Sigmoid colon (tissue), 7 donors: ENCODE data around the gene COQ10A. TPM values are rescaled to one million over a fixed set of nuclear protein-coding genes. Genes with fewer than 3 reads are reported as not detected.

ENCODE experiments used
- DNase-seq: peaks from one replicate; pipeline ENCODE4 v3.0.0-alpha.2; 2019
- H3K27ac ChIP-seq, 4 donors: fragments of 200-600 bp; sonication (generic); one replicate each; pipeline ENCODE4 v1.5.1; 2016 to 2019; ENCODE audit warnings: mild to moderate bottlenecking in 1 of 4
- H3K27me3 ChIP-seq, 3 donors: fragments of 200-600 bp; sonication (generic); one replicate each; pipeline ENCODE4 v1.5.1; 2019; ENCODE audit warnings: mild to moderate bottlenecking in 1 of 3
- H3K36me3 ChIP-seq, 4 donors: fragments of 200-600 bp; sonication (generic); one replicate each; pipeline ENCODE4 v1.5.1; 2016 to 2019
- H3K4me1 ChIP-seq, 4 donors: fragments of 200-600 bp; sonication (generic); one replicate each; pipeline ENCODE4 v1.5.1; 2017 to 2019
- H3K4me3 ChIP-seq, 4 donors: fragments of 200-600 bp; sonication (generic); one replicate each; pipeline ENCODE4 v1.5.1; 2017 to 2019; ENCODE audit warnings: mild to moderate bottlenecking in 2 of 4, moderate library complexity in 1 of 4
- H3K9me3 ChIP-seq, 4 donors: fragments of 200-600 bp in 3 of 4; sonication (generic) in 3 of 4; one replicate each; pipeline versions ENCODE4 v1.5.1 to v1.6.1; 2013 to 2019
- CTCF ChIP-seq, 4 experiments: fragments of 450-650 bp in 3 of 4; fragments of 200-600 bp in 1 of 4; IDR thresholded peaks; one replicate each; pipeline ENCODE4 v1.5.1; 2016 to 2019; ENCODE audit warnings: antibody characterized with exemption in 4 of 4, mild to moderate bottlenecking in 3 of 4, moderate library complexity in 2 of 4
- EP300 ChIP-seq, 4 donors: sonication (generic); formaldehyde crosslinking; IDR thresholded peaks; one replicate each; pipeline ENCODE4 v1.6.1; 2017; ENCODE audit warnings: antibody characterized with exemption in 4 of 4
- POLR2A ChIP-seq, 2 donors: fragments of 450-650 bp; IDR thresholded peaks; one replicate each; pipeline ENCODE4 v1.6.1; 2016; ENCODE audit warnings: antibody characterized with exemption in 2 of 2, mild to moderate bottlenecking in 2 of 2, moderate library complexity in 2 of 2
- POLR2AphosphoS5 ChIP-seq, 4 donors: sonication (generic); formaldehyde crosslinking; IDR thresholded peaks; one replicate each; pipeline ENCODE4 v1.6.1; 2017; ENCODE audit warnings: antibody characterized with exemption in 4 of 4
- WGBS, 2 donors: extraction: QIAGEN DNeasy Blood & Tissue Kit; methylation state at CpG; one replicate each; pipeline ENCODE4 v1.1.7; 2013; 5-methylcytosine and 5-hydroxymethylcytosine counted together
- intact Hi-C: fragments of 100-400 bp; cut with DNase I; formaldehyde crosslinking; loops from one replicate; pipeline ENCODE4 v1.15.1; 2023
- polyA plus RNA-seq, 3 donors: library from polyadenylated mRNA; stranded (reverse); fragments of 200-250 nt; gene quantifications; one replicate each; pipeline ENCODE4 v1.2.3, GENCODE V29; 2013
- total RNA-seq, 4 donors: library from RNA; depleted of rRNA; stranded (reverse); fragments of >200 nt; gene quantifications; one replicate each; pipeline ENCODE4 v1.1.0, GENCODE V29; 2016
- donor health status: healthy with polysubstance abuse.
- donor health status: Bipolar disorder and iron deficiency.
- donor health status: healthy.

COQ10A gene
- total and polyA plus RNA-seq, 7 donors, result 2.4 to 25.0 (median 11.8) TPM

- Histone ChIP-seq H3K27ac (no peak overlapping the region), H3K36me3 (peaks cover 83 to 100% (median 93%) of the 10 kb centered on the region in 4 donors)
Measured at GRCh38 chr12:56248711-56249110, 18.0 kb upstream of the COQ10A start.

GRCh38 chr12:56252649-56253048 is 14.1 kb upstream of the COQ10A start:
- 96 to 97% methylated on average over 3 of the region's 3 CpGs for WGBS, 2 donors
- no peak for DNase-seq
- peaks cover 49 to 88% (median 75%) of the 10 kb centered on the region in 4 donors for H3K36me3 ChIP-seq

More at GRCh38 chr12:56248711-56249110, 18.0 kb upstream of the COQ10A start:
- 94 to 95% methylated on average over 8 of the region's 8 CpGs for WGBS, 2 donors
- no peak overlapping the region for H3K4me3 ChIP-seq
- no peaks in the 10 kb centered on the region for H3K4me1 ChIP-seq
- intact Hi-C loops, result no loop called here
- no peaks in the 10 kb centered on the region for H3K9me3 ChIP-seq
- DNase-seq, result no peak
- H3K27me3 ChIP-seq, result no peaks in the 10 kb centered on the region
- TF ChIP-seq POLR2A (IDR thresholded peaks at IDR 0.05) (no peak), EP300 (IDR thresholded peaks at IDR 0.05) (no peak), CTCF (IDR thresholded peaks at IDR 0.05) (no peak), POLR2AphosphoS5 (IDR thresholded peaks at IDR 0.05) (no peak)

GRCh38 chr12:56253091-56253490 is 13.7 kb upstream of the COQ10A start:
- no peaks in the 10 kb centered on the region for H3K27me3 ChIP-seq
- intact Hi-C loops, result no loop called here
- H3K9me3 ChIP-seq, result no peaks in the 10 kb centered on the region
- no peak for DNase-seq
- peaks cover 45 to 83% (median 70%) of the 10 kb centered on the region in 4 donors for H3K36me3 ChIP-seq
- no peak overlapping the region for H3K4me3 ChIP-seq
- H3K27ac ChIP-seq, result no peak overlapping the region
- H3K4me1 ChIP-seq, result peaks cover 0 to 19% (median 18%) of the 10 kb centered on the region in 4 donors
- WGBS, 2 donors, result 91 to 97% methylated on average over 11 of the region's 11 CpGs
- TF ChIP-seq EP300 (IDR thresholded peaks at IDR 0.05) (no peak), CTCF (IDR thresholded peaks at IDR 0.05) (no peak), POLR2AphosphoS5 (IDR thresholded peaks at IDR 0.05) (no peak)

More at GRCh38 chr12:56252649-56253048, 14.1 kb upstream of the COQ10A start:
- Histone ChIP-seq H3K27ac (no peak overlapping the region), H3K9me3 (no peaks in the 10 kb centered on the region), H3K4me3 (no peak overlapping the region), H3K4me1 (peaks cover 0 to 19% (median 18%) of the 10 kb centered on the region in 4 donors), H3K27me3 (no peaks in the 10 kb centered on the region)
- intact Hi-C loops, result no loop called here
- TF ChIP-seq EP300 (IDR thresholded peaks at IDR 0.05), result no peak
- TF ChIP-seq POLR2A (IDR thresholded peaks at IDR 0.05), result no peak
- no peak for TF ChIP-seq POLR2AphosphoS5 (IDR thresholded peaks at IDR 0.05)
- no peak for TF ChIP-seq CTCF (IDR thresholded peaks at IDR 0.05)

- 91 to 92% methylated on average over 7 of the region's 7 CpGs for WGBS, 2 donors
- no peaks in the 10 kb centered on the region for H3K9me3 ChIP-seq
- H3K27me3 ChIP-seq, result no peaks in the 10 kb centered on the region
- no peak for DNase-seq
- intact Hi-C loops, result loop anchor here (5.0 kb wide), 1 partner anchor 63 kb away; no protein-coding TSS in a partner anchor
- no peak overlapping the region for H3K4me3 ChIP-seq
- peaks cover 23 to 57% (median 47%) of the 10 kb centered on the region in 4 donors for H3K36me3 ChIP-seq
- no peak overlapping the region for H3K27ac ChIP-seq
- TF ChIP-seq POLR2AphosphoS5 (IDR thresholded peaks at IDR 0.05) (no peak), CTCF (IDR thresholded peaks at IDR 0.05) (no peak), EP300 (IDR thresholded peaks at IDR 0.05) (no peak), POLR2A (IDR thresholded peaks at IDR 0.05) (no peak)
- peaks cover 0 to 28% (median 26%) of the 10 kb centered on the region in 4 donors for H3K4me1 ChIP-seq
Measured at GRCh38 chr12:56255671-56256070, 11.1 kb upstream of the COQ10A start.
